ENCODE data around the gene GPX5.
A peak's percentile ranks its signal among the peaks of the same experiment; 100 is the strongest.
"Not testable (repeated sequence)": the region's sequence is repeated elsewhere in the genome, so short reads cannot be mapped to it uniquely, and the experiment has no call there.

The GPX5 gene

GRCh38 chr6:28545955-28546354, 20.3 kb downstream of the GPX5 start:
- FAIRE-seq (no peak), DNase-seq (ENCODE audit: insufficient read length, low spot score) (no peak)
- TF ChIP-seq CTCF (IDR thresholded peaks at IDR 0.05; ENCODE audit: insufficient read depth, missing control alignments) = no peak

GRCh38 chr6:28547003-28547402, 21.3 kb downstream of the GPX5 start:
- not testable (repeated sequence) for FAIRE-seq; DNase-seq (ENCODE audit: insufficient read length, low spot score)

- DNase-seq (ENCODE audit: insufficient read length, low spot score) (no peak), FAIRE-seq (peak; percentile 21)
- no peak for TF ChIP-seq CTCF (IDR thresholded peaks at IDR 0.05; ENCODE audit: insufficient read depth, missing control alignments)
Observed at GRCh38 chr6:28551891-28552666, 26.4 kb downstream of the GPX5 start.

- no peak for FAIRE-seq
- DNase-seq (ENCODE audit: insufficient read length, low spot score) = no peak
- no peak for TF ChIP-seq CTCF (IDR thresholded peaks at IDR 0.05; ENCODE audit: insufficient read depth, missing control alignments)
Observed at GRCh38 chr6:28553384-28553985, 27.8 kb downstream of the GPX5 start.

GRCh38 chr6:28553986-28554881, 28.6 kb downstream of the GPX5 start:
- FAIRE-seq (no peak), DNase-seq (ENCODE audit: insufficient read length, low spot score) (no peak)
- no peak for TF ChIP-seq CTCF (IDR thresholded peaks at IDR 0.05; ENCODE audit: insufficient read depth, missing control alignments)

- DNase-seq (ENCODE audit: insufficient read length, low spot score) (no peak), FAIRE-seq (no peak)
- TF ChIP-seq CTCF (IDR thresholded peaks at IDR 0.05; ENCODE audit: insufficient read depth, missing control alignments) = no peak
Observed at GRCh38 chr6:28555136-28555535, 29.5 kb downstream of the GPX5 start.

- DNase-seq (ENCODE audit: insufficient read length, low spot score) = no peak
- no peak for FAIRE-seq
- no peak for TF ChIP-seq CTCF (IDR thresholded peaks at IDR 0.05; ENCODE audit: insufficient read depth, missing control alignments)
Observed at GRCh38 chr6:28558629-28559028, 32.9 kb downstream of the GPX5 start.

All from D721Med (cell line).